ENCODE measurements around the gene APH1A. TPM values are rescaled to one million over a fixed set of nuclear protein-coding genes. Genes with fewer than 3 reads are reported as not detected.

APH1A gene
- total and polyA plus RNA-seq, 2 of the 13 experiments (the other 11 are each of a cell fraction or from before 2014, with no cell fraction given): 114 to 130 TPM

GRCh38 chr1:150233359-150234308 lies 35.2 kb downstream of the APH1A start:
- intact Hi-C loops (cut with micrococcal nuclease; ENCODE audit: unreplicated experiment): no loop called here
- H3K4me3 ChIP-seq (replicated peaks in 1 of 3; ENCODE audit: insufficient read depth in 1 of 3, low read depth in 2 of 3, low read length in 3 of 3): peak overlapping the region; percentile 83 to 93 (median 84)
- H3K27ac ChIP-seq (ENCODE audit: extremely low read length, insufficient read depth, low read length): peak overlapping the region; percentile 88
- in situ Hi-C loops (cut with HindIII; ENCODE audit: extremely low pct_ligation_motif_present, low pct_unique_long_range_greater_than_20kb): no loop called here
- ChIA-PET POLR2A (interaction anchor here (0.6 to 1.6 kb wide), 2 partner anchors 16 to 91 kb away, joined by 3 read pairs; no protein-coding TSS in a partner anchor), CTCF (ENCODE audit: low intra/inter-chr PET ratio, low total read pairs) (interaction anchor here (1.0 kb wide), 1 partner anchor 47 kb away, joined by 3 read pairs; no protein-coding TSS in a partner anchor)
- H4K20me1 ChIP-seq (ENCODE audit: insufficient read depth, low read length): no peaks in the 10 kb centered on the region
- peaks cover 23% of the 10 kb centered on the region for H3K4me1 ChIP-seq (ENCODE audit: insufficient read depth, low read length)
- peaks cover 47% of the 10 kb centered on the region for H3K79me2 ChIP-seq (ENCODE audit: insufficient read depth, low read length)
- peak overlapping the region; percentile 90 for H3K9ac ChIP-seq (ENCODE audit: insufficient read depth, low read depth, low read length)
- H3K36me3 ChIP-seq (replicated peaks in 1 of 2; ENCODE audit: control insufficient read depth in 1 of 2, insufficient read depth in 2 of 2, low read length in 2 of 2): peaks cover 3 to 8% of the 10 kb centered on the region in 2 experiments; a peak in 2 of 5 replicates
- no peak overlapping the region for H2AFZ ChIP-seq (ENCODE audit: low read length)
- 14% methylated on average over 15 of the region's 15 CpGs for WGBS (ENCODE audit: low lambda C conversion rate)
- H3K27me3 ChIP-seq (ENCODE audit: control insufficient read depth in 1 of 2, insufficient read depth in 2 of 2, low read length in 2 of 2): no peaks in the 10 kb centered on the region; a peak in 2 of 5 replicates
- no TSS peak for BruUV-seq (replicated peaks)
- H3K9me3 ChIP-seq (ENCODE audit: low read length): no peaks in the 10 kb centered on the region
- ATAC-seq (no peak), FAIRE-seq (no peak), DNase-seq (ENCODE audit: low spot score) (no peak)
- H3K4me2 ChIP-seq (ENCODE audit: low read depth, low read length): peak overlapping the region; percentile 72
- TF ChIP-seq ZNF816 (CRISPR knock-in tag; IDR thresholded peaks at IDR 0.05; ENCODE audit: borderline replicate concordance): 0 out of 2 replicates have a peak, but pooled peaks have one; percentile 6
- TF ChIP-seq ATRX (CRISPR knock-in tag; IDR thresholded peaks at IDR 0.05; ENCODE audit: borderline replicate concordance): no peak
- no peak for TF ChIP-seq FOXP1 (IDR thresholded peaks at IDR 0.05)
- TF ChIP-seq FOXP1 (CRISPR knock-in tag; IDR thresholded peaks at IDR 0.05): peak; percentile 28; the same call in 1 of the 2 replicates
- no peak for TF ChIP-seq MXD1 (CRISPR knock-in tag; IDR thresholded peaks at IDR 0.05)
- TF ChIP-seq CBX2 (IDR thresholded peaks at IDR 0.05; ENCODE audit: low read depth, low read length): no peak
- TF ChIP-seq CBX2 (CRISPR knock-in tag; IDR thresholded peaks at IDR 0.05; ENCODE audit: low read depth): no peak
- TF ChIP-seq EP300 (IDR thresholded peaks at IDR 0.05; ENCODE audit: low read depth in 2 of 2, low read length in 2 of 2): 0 out of 4 replicates have a peak, but pooled peaks of 1 of the 2 experiments have one; percentile 14
- no peak for TF ChIP-seq EP300 (CRISPR knock-in tag; IDR thresholded peaks at IDR 0.05; ENCODE audit: borderline replicate concordance)
- TF ChIP-seq ZFP41 (CRISPR knock-in tag; IDR thresholded peaks at IDR 0.05; ENCODE audit: borderline replicate concordance): no peak
- TF ChIP-seq ZNF33A (CRISPR knock-in tag; IDR thresholded peaks at IDR 0.05; ENCODE audit: borderline replicate concordance): no peak
- peak; percentile 48; the same call in 1 of the 2 replicates for TF ChIP-seq FOXA3 (CRISPR knock-in tag; IDR thresholded peaks at IDR 0.05)
- no peak for TF ChIP-seq ZNF75D (CRISPR knock-in tag; IDR thresholded peaks at IDR 0.05; ENCODE audit: borderline replicate concordance)
- TF ChIP-seq ZNF10 (CRISPR knock-in tag; IDR thresholded peaks at IDR 0.05; ENCODE audit: borderline replicate concordance, low read depth): no peak
- no peak for TF ChIP-seq TBX3 (IDR thresholded peaks at IDR 0.05; ENCODE audit: borderline replicate concordance)
- no peak for TF ChIP-seq TEAD2 (CRISPR knock-in tag; IDR thresholded peaks at IDR 0.05)
- TF ChIP-seq RERE (CRISPR knock-in tag; IDR thresholded peaks at IDR 0.05; ENCODE audit: low read depth): no peak
- no peak for TF ChIP-seq ARHGAP35 (CRISPR knock-in tag; IDR thresholded peaks at IDR 0.05; ENCODE audit: borderline replicate concordance)
- TF ChIP-seq PITX1 (CRISPR knock-in tag; IDR thresholded peaks at IDR 0.05): no peak

All from HepG2 (cell line).